Measurements from ENCODE around the gene NKD1.

The NKD1 gene

GRCh38 chr16:50584033-50584722 is 36.0 kb downstream of the NKD1 start:
- no peak for DNase-seq

GRCh38 chr16:50585331-50585776 is 37.2 kb downstream of the NKD1 start:
- DNase-seq: no peak

DNA sequence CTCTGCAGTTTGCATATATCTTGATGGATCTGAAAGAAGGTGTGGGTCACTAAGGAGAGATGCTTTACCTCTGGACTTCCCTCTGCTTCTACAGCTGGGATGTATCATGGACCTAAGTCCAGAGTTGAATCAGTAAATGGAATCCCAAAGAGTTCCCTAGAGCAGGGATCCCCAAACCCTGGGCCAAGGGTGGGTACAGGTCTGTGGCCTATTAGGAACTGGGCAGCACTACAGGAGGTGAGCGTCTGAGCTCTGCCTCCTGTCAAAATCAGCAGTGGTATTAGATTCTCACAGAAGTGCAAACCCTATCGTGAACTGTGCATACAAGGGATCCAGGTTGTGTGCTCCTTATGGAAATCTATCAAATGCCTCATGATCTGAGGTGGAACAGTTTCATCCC is 39.3 kb downstream of the NKD1 start:
- no peak for DNase-seq

- no peak for DNase-seq
Observed at GRCh38 chr16:50588276-50588675, 40.1 kb downstream of the NKD1 start.

DNA sequence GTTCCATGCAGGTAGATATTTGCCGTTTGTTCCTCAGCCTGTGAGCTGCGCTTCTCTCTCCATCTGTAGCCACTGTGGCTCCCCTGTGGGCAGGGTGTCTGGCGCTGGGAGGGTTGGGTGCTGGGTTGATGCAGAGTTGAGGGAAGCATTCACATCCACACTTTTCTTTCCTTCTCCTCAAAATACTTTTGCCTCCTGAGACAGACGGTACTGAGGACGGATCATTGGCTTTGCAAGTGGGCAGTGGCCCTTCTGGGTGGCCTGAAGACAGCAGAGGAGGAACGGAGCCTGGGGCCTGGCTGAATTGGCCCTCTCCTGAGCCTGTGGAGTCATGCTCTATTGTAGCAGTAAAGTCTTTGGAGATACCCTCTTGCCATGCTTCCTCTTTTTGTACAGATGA is 43.0 kb downstream of the NKD1 start:
- DNase-seq: no peak

GRCh38 chr16:50591800-50592771 is 43.9 kb downstream of the NKD1 start:
- DNase-seq: no peak

- no peak for DNase-seq
Observed at GRCh38 chr16:50592996-50593395, 44.8 kb downstream of the NKD1 start.

DNA sequence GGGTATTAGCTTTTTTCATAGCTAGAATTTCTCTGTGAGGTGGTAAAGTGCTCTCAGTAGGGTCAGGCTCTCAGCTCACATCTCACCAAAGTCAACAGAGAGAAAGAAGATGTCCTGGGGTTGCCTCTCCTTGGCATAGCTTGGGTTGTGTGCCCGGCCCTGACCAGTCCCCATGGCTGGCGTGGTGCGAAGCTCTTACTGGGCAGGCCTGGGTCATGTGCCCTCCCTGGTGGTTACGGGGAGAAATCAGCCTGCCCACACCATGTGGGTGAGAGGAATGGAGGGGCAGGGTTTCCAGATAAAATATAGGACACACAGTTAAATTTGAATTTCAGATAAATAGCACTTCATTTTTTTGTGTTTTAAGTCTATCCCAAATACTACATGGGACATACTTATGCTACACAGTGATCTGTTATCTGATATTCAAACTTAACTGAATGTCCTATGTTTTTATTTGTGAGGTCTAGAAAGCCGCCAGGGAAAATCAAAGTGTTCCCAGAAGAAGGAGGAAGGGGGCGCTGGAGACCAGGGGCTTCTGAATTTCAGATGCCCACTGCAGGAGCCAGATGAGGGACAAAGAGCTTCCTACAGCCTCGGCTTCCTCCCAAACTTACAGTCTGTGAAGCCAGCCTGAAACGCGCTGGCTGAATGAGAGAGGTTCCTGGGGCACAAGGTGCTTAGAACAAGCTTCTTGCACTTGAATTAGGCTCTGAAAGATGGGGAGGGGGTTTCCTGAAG is 45.4 kb downstream of the NKD1 start:
- no peak for DNase-seq

- DNase-seq: no peak
Observed at GRCh38 chr16:50594308-50595260, 46.4 kb downstream of the NKD1 start.

- DNase-seq: no peak
Observed at GRCh38 chr16:50595859-50596258, 47.7 kb downstream of the NKD1 start.

DNA sequence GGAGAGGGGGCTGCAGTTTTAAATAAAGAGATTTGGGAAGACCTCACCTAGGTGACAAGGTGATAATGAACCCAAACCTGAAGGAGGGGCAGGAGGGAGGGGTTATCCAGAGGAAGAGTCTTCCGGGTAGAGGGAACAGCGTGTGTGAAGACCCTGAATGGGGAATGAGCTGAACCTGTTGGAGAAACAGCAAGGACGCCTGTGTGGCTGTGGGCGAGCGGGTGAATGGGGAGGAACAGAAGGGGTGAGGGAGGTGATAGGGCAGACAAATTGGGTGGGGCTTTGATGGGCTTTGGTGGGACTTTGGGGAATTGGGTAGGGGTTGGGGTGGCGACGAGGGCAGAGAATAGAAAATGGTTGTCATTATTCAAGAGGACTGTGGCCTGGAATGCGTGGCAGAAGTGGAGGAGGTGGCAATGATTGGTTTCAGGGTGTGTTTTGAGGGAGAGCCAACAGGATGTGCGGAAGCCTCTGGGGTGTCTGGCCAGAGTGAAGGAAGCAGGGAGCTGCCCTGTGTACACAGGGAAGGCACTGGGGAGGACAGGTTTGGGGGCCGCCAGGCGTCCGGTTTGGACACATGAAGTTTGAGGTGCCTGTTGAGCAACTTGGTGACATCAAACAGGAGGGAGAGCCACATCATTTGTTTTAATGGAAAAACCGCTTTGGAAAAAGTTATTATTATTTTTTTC is 48.7 kb downstream of the NKD1 start:
- DNase-seq: no peak

- DNase-seq: no peak
Observed at GRCh38 chr16:50597563-50598255, 49.5 kb downstream of the NKD1 start.

- no peak for DNase-seq
Observed at GRCh38 chr16:50598256-50598894, 50.2 kb downstream of the NKD1 start.

- DNase-seq: no peak
Observed at GRCh38 chr16:50598936-50599361, 50.8 kb downstream of the NKD1 start.

GRCh38 chr16:50599494-50599893 is 51.3 kb downstream of the NKD1 start:
- DNase-seq: no peak

DNA sequence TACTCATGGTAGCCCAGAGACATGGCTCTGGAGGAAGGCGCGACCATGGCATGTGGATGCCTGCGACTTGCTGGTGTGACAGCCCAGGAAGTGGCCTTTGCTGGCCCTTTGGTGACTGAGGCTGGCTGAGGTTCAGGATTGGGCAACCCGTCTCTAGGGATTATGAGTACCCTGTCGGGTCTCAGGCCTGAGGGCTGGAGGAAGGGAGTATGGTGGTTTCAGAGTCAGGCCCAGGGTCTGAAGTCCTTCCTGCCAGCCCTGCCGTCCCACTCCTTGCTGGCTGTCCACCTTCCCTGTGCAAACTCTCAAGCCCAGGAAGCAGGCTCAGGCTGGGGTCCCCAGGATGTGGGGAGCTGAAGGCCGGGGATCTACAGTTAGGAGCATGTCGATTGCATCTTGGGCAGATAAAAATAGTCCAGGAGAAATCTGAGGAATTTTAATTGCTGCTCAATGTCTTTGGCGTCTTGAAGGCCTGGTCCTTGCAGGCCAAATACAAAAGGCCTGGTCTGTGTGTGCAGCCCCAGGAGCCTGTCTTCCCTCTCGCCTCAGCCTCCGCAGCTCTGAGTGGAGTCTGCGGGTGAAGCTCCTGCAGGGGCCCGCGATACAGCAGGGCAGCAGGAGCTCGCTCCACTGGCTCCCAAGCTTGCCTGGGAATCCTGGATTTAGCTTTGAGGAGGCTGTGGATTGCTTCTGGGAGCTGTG is 52.5 kb downstream of the NKD1 start:
- DNase-seq: no peak

DNA sequence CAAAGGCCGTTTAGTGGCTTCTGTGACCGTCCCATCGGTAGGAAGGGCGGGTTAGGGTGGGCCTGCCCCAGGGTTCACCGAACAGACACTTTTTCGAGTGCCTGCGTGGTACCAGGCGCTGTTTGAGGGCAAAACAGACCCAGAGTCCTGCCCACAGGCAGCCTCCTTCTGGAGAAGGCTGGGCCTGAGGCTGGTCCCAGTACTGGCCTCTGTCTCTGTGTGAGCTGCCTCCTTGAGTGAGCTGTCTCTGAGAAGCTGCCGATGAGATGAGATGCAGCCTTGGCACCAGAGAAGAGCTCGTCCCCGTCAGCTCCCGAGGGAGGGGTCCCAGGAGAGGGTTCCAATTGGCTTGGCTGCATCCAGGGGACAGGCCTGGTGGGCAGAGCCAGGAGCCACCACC is 53.1 kb downstream of the NKD1 start:
- DNase-seq: no peak

DNA sequence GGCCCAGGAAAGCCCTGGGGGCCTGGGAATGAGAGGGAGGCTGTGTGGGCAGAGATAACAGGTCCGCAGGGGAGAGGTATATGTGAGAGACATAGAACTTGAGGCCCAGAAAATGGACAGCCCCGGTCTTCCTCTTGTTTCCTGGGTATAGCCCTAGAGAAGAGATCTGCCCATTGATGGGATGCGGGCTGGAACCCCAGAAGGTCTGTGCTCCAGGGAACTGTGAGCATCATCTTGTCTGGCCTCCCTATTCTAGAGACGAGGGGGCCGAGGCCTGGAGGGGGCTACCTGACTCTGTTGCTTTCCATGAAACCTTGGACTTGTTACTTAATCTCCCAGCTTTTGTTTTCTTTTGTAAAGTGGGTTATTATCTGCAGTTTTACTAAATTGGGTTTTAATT is 53.9 kb downstream of the NKD1 start:
- no peak for DNase-seq

DNA sequence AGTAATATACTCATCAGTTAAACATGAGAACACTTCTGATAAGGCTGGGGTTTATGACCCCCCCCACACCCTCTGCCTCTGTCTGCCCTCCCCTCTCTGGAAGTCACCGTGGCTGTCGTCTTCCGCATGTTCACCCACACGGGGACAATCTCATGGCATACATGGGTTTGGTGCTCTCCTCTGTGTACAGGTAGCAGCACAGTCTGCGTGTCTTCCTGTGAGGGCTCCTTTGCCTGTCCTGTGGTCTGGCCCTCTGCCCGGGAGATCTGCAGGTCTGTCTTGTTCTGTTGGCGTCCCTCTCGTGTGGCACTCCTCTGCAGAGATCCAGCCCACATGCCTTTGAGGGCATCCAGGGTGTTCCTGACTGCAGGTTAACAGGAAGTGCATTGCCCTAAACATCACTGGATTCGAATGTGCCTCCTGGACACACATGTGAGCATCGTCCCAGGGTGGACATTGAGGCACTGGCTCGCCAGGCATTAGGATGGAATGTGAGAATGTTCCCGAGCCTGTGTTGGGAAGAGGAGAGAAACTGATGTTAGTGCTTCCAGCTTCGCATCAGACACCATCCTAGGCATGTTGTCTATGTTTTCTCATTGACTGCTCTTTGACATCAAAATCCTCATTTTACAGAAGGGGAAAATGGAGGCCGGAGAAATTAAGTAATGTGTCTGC is 54.5 kb downstream of the NKD1 start:
- peak; percentile 16 to 31 for DNase-seq

Data from stimulated activated CD4-positive, alpha-beta T cell treated with anti-CD3 and anti-CD28 coated beads, Interleukin-4, amount 100 ng/mL, for 4 hours (primary cell).